NCI-H446 treated with DMSO at 0.1 percent for 48 hours (cell line): Measurements from ENCODE around the gene DIP2B.
"Not testable (repeated sequence)": the region's sequence is repeated elsewhere in the genome, so short reads cannot be mapped to it uniquely, and the experiment has no call there.

Experiments
- DNase-seq: peaks from one replicate; lab custom pipeline; 2025; lab: John Stamatoyannopoulos, UW

DIP2B gene

GRCh38 chr12:50550530-50551223 is 45.9 kb downstream of the DIP2B start:
- DNase-seq: no peak

GRCh38 chr12:50551866-50552265 is 47.1 kb downstream of the DIP2B start:
- DNase-seq: no peak

- DNase-seq: no peak
Observed at GRCh38 chr12:50554651-50555050, 49.9 kb downstream of the DIP2B start.

GRCh38 chr12:50555471-50555885 is 50.7 kb downstream of the DIP2B start:
- no peak for DNase-seq

GRCh38 chr12:50556273-50556672 is 51.5 kb downstream of the DIP2B start:
- DNase-seq: no peak

- DNase-seq: not testable (repeated sequence)
Observed at GRCh38 chr12:50556796-50557195, 52.0 kb downstream of the DIP2B start.

GRCh38 chr12:50557421-50557820 is 52.6 kb downstream of the DIP2B start:
- DNase-seq: no peak

GRCh38 chr12:50558970-50559369 is 54.2 kb downstream of the DIP2B start:
- DNase-seq: no peak

GRCh38 chr12:50562520-50563433 is 58.0 kb downstream of the DIP2B start:
- no peak for DNase-seq

GRCh38 chr12:50563434-50563787 is 58.6 kb downstream of the DIP2B start:
- DNase-seq: no peak

- DNase-seq: no peak
Observed at GRCh38 chr12:50564237-50564947, 59.6 kb downstream of the DIP2B start.

GRCh38 chr12:50564948-50565297 is 60.1 kb downstream of the DIP2B start:
- DNase-seq: no peak

GRCh38 chr12:50566066-50566465 is 61.3 kb downstream of the DIP2B start:
- no peak for DNase-seq

GRCh38 chr12:50567926-50568325 is 63.1 kb downstream of the DIP2B start:
- no peak for DNase-seq

GRCh38 chr12:50568338-50569091 is 63.7 kb downstream of the DIP2B start:
- no peak for DNase-seq

GRCh38 chr12:50569321-50569720 is 64.5 kb downstream of the DIP2B start:
- no peak for DNase-seq

- DNase-seq: no peak
Observed at GRCh38 chr12:50569876-50570275, 65.1 kb downstream of the DIP2B start.

GRCh38 chr12:50571786-50572185 is 67.0 kb downstream of the DIP2B start:
- no peak for DNase-seq

GRCh38 chr12:50572287-50572686 is 67.5 kb downstream of the DIP2B start:
- no peak for DNase-seq

- DNase-seq: no peak
Observed at GRCh38 chr12:50572760-50573159, 68.0 kb downstream of the DIP2B start.

GRCh38 chr12:50573271-50573670 is 68.5 kb downstream of the DIP2B start:
- DNase-seq: no peak
